ENCODE results near the gene THAP3. TPM values are rescaled to one million over a fixed set of nuclear protein-coding genes. Genes with fewer than 3 reads are reported as not detected.

THAP3 gene
- total and polyA plus RNA-seq, 2 of the 8 experiments (the other 6 are each of a cell fraction or from before 2014, with no cell fraction given) = 8.2 to 15.3 TPM

- TF ChIP-seq EZH2 (IDR thresholded peaks at IDR 0.05; ENCODE audit: low read depth, low read length, severe bottlenecking) (no peak), CTCF (IDR thresholded peaks at IDR 0.05; ENCODE audit: control extremely low read depth in 1 of 3, insufficient read depth in 1 of 3, low read depth in 1 of 3, low read length in 3 of 3) (peak in 1 of 3 experiments; percentile 0; a peak in 1 of 4 replicates), PHF8 (conservative IDR thresholded peaks at IDR 0.05; ENCODE audit: low read depth, low read length) (peak; percentile 72), BACH1 (IDR thresholded peaks at IDR 0.05; ENCODE audit: low read length) (peak; percentile 80), SP1 (IDR thresholded peaks at IDR 0.05; ENCODE audit: low read depth, low read length) (no peak), SP4 (IDR thresholded peaks at IDR 0.05; ENCODE audit: low read length) (peak; percentile 37; the same call in 1 of the 2 replicates), SIX5 (IDR thresholded peaks at IDR 0.05; ENCODE audit: low read depth, low read length) (no peak), RNF2 (IDR thresholded peaks at IDR 0.05; ENCODE audit: borderline replicate concordance, low read depth, low read length, missing control alignments, poor library complexity, severe bottlenecking) (no peak), KDM4A (IDR thresholded peaks at IDR 0.05; ENCODE audit: low read depth, low read length, severe bottlenecking) (peak; percentile 13), SIN3A (conservative IDR thresholded peaks at IDR 0.05 in 1 of 2, IDR thresholded peaks at IDR 0.05 in 1 of 2; ENCODE audit: low read depth in 1 of 2, low read length in 2 of 2) (0 out of 4 replicates have a peak, but pooled peaks of 1 of the 2 experiments have one; percentile 6), SP2 (IDR thresholded peaks at IDR 0.05; ENCODE audit: low read length) (no peak), CHD1 (IDR thresholded peaks at IDR 0.05; ENCODE audit: low read depth, low read length) (no peak)
Measured at GRCh38 chr1:6602669-6603237, 21.9 kb upstream of the THAP3 start, which contains the start of gene KLHL21 (continued).

Data from H1 (cell line).